Caco-2 (cell line): ENCODE data around the gene C22orf31. TPM values are rescaled to one million over a fixed set of nuclear protein-coding genes. Genes with fewer than 3 reads are reported as not detected.

Source experiments
- BruUV-seq: library from RNA; stranded (reverse); fragments of 400-500 nt; replicated peaks from 2 replicates; lab custom pipeline; 2021; lab: Mats Ljungman, UMichigan
- CTCF ChIA-PET: fragments of 300-600 bp; sonication (Branson Sonifier 250); formaldehyde crosslinking; loops from one replicate; lab custom pipeline; 2022; ENCODE audit warnings: antibody characterized with exemption; lab: Charles Lee
- POLR2A ChIA-PET: fragments of 300-600 bp; sonication (Branson Sonifier 250); formaldehyde crosslinking; loops from one replicate; lab custom pipeline; 2022; ENCODE audit warnings: antibody characterized with exemption; lab: Charles Lee
- DNase-seq, 2 experiments: peaks; one replicate each; pipeline versions ENCODE4 v3.0.0 to v3.0.0-alpha.2; 2020 to 2022
- H3K27me3 ChIP-seq: replicated peaks from 2 replicates; pipeline ENCODE4 v1.6.0; 2011; ENCODE audit warnings: low read length; ENCODE audit not compliant: control insufficient read depth, insufficient read depth
- H3K36me3 ChIP-seq: 2 replicates; pipeline ENCODE4 v1.5.1; 2011; ENCODE audit warnings: low read length; ENCODE audit not compliant: control insufficient read depth, insufficient read depth
- H3K4me1 ChIP-seq: fragments of 250-450 bp; sonication (Bioruptor Pico); 2 replicates; pipeline ENCODE4 v1.5.1; 2020; ENCODE audit warnings: mild to moderate bottlenecking
- H3K4me3 ChIP-seq: 2 replicates; pipeline ENCODE4 v1.5.1; 2011; ENCODE audit warnings: low read depth, mild to moderate bottlenecking, control low read depth, low read length
- H3K9me3 ChIP-seq: fragments of 250-450 bp; sonication (Bioruptor Pico); 2 replicates; pipeline ENCODE4 v1.5.1; 2020; ENCODE audit warnings: mild to moderate bottlenecking, moderate library complexity
- H3K27ac Mint-ChIP-seq: one replicate; pipeline ENCODE4 v1.8.0; 2022; ENCODE audit warnings: mixed read lengths; ENCODE audit not compliant: unreplicated experiment
- H3K27me3 Mint-ChIP-seq: one replicate; pipeline ENCODE4 v1.8.0; 2022; ENCODE audit warnings: mixed read lengths; ENCODE audit not compliant: insufficient read depth, unreplicated experiment
- H3K36me3 Mint-ChIP-seq: one replicate; pipeline ENCODE4 v1.8.0; 2022; ENCODE audit warnings: mild to moderate bottlenecking, mixed read lengths; ENCODE audit not compliant: insufficient read depth, unreplicated experiment
- H3K4me1 Mint-ChIP-seq: one replicate; pipeline ENCODE4 v1.8.0; 2022; ENCODE audit warnings: low read depth, mixed read lengths; ENCODE audit not compliant: unreplicated experiment
- H3K4me3 Mint-ChIP-seq: one replicate; pipeline ENCODE4 v1.8.0; 2022; ENCODE audit warnings: mild to moderate bottlenecking, moderate library complexity, mixed read lengths; ENCODE audit not compliant: unreplicated experiment
- H3K9me3 Mint-ChIP-seq: one replicate; pipeline ENCODE4 v1.8.0; 2022; ENCODE audit warnings: mixed read lengths; ENCODE audit not compliant: unreplicated experiment
- CTCF ChIP-seq, 2 experiments: fragments of 200-600 bp in 1 of 2; IDR thresholded peaks; 1 replicate in 1 of 2; 2 replicates in 1 of 2; pipeline versions ENCODE4 v1.5.1 to v1.8.0; 2011 to 2022; ENCODE audit warnings: antibody characterized with exemption in 1 of 2, control low read depth in 1 of 2, inconsistent platforms in 1 of 2, low read depth in 1 of 2, low read length in 1 of 2, mild to moderate bottlenecking in 1 of 2, moderate library complexity in 1 of 2; ENCODE audit not compliant: insufficient read depth in 1 of 2, severe bottlenecking in 1 of 2, unreplicated experiment in 1 of 2
- intact Hi-C: fragments of 100-400 bp; cut with micrococcal nuclease; formaldehyde crosslinking; loops from one replicate; pipeline ENCODE4 v1.10.0; 2022; ENCODE audit not compliant: unreplicated experiment
- total RNA-seq: library from RNA; stranded (reverse); gene quantifications from 2 replicates; pipeline ENCODE4 v1.2.3, GENCODE V29; 2022

The C22orf31 gene
- total RNA-seq, 1 experiment from 2014 or later, result not detected

GRCh38 chr22:29014773-29015172 is 46.9 kb downstream of the C22orf31 start:
- intact Hi-C loops, result no loop called here
- Histone ChIP-seq H3K4me1 (peaks cover 42% of the 10 kb centered on the region), H3K36me3 (no peaks in the 10 kb centered on the region), H3K27me3 (no peaks in the 10 kb centered on the region), H3K4me3 (no peak overlapping the region), H3K9me3 (no peaks in the 10 kb centered on the region)
- H3K9me3 Mint-ChIP-seq, result peaks cover 14% of the 10 kb centered on the region
- H3K27me3 Mint-ChIP-seq, result no peaks in the 10 kb centered on the region
- no TSS peak for BruUV-seq
- POLR2A ChIA-PET, result interaction anchor here (0.6 kb wide), 1 partner anchor 131 kb away, joined by 3 read pairs; the partner anchor contains the start of gene ZNRF3
- CTCF ChIA-PET, result no interaction called here
- DNase-seq, result no peak
- TF ChIP-seq CTCF (IDR thresholded peaks at IDR 0.05; ENCODE audit: insufficient read depth in 1 of 2, low read depth in 1 of 2, low read length in 1 of 2, severe bottlenecking in 1 of 2, unreplicated experiment in 1 of 2), result no peak
- H3K36me3 Mint-ChIP-seq, result peaks cover 74% of the 10 kb centered on the region
- no peak overlapping the region for H3K4me3 Mint-ChIP-seq
- no peak overlapping the region for H3K27ac Mint-ChIP-seq
- H3K4me1 Mint-ChIP-seq, result peaks cover 22% of the 10 kb centered on the region

- H3K4me1 ChIP-seq, result peaks cover 42% of the 10 kb centered on the region
- intact Hi-C loops, result no loop called here
- no peaks in the 10 kb centered on the region for H3K9me3 ChIP-seq
- H3K9me3 Mint-ChIP-seq, result peaks cover 14% of the 10 kb centered on the region
- no peak overlapping the region for H3K27ac Mint-ChIP-seq
- no peaks in the 10 kb centered on the region for H3K27me3 Mint-ChIP-seq
- no peak for TF ChIP-seq CTCF (IDR thresholded peaks at IDR 0.05; ENCODE audit: insufficient read depth in 1 of 2, low read depth in 1 of 2, low read length in 1 of 2, severe bottlenecking in 1 of 2, unreplicated experiment in 1 of 2)
- H3K4me3 ChIP-seq, result no peak overlapping the region
- CTCF ChIA-PET, result interaction anchor here (0.6 kb wide), 1 partner anchor 19 kb away, joined by 6 read pairs; no protein-coding TSS in a partner anchor
- H3K4me3 Mint-ChIP-seq, result no peak overlapping the region
- no peaks in the 10 kb centered on the region for H3K36me3 ChIP-seq
- H3K27me3 ChIP-seq, result no peaks in the 10 kb centered on the region
- POLR2A ChIA-PET, result no interaction called here
- H3K36me3 Mint-ChIP-seq, result peaks cover 79% of the 10 kb centered on the region
- peaks cover 27% of the 10 kb centered on the region for H3K4me1 Mint-ChIP-seq
- DNase-seq, result no peak
- BruUV-seq, result no TSS peak
Measured at GRCh38 chr22:29014293-29014692, 47.3 kb downstream of the C22orf31 start.

GRCh38 chr22:29012952-29013351 is 48.7 kb downstream of the C22orf31 start:
- no peak for DNase-seq
- Mint-ChIP-seq H3K4me3 (no peak overlapping the region), H3K4me1 (peaks cover 26% of the 10 kb centered on the region), H3K9me3 (peaks cover 5% of the 10 kb centered on the region), H3K27me3 (no peaks in the 10 kb centered on the region), H3K27ac (no peak overlapping the region), H3K36me3 (peaks cover 81% of the 10 kb centered on the region)
- peaks cover 52% of the 10 kb centered on the region for H3K4me1 ChIP-seq
- no TSS peak for BruUV-seq
- intact Hi-C loops, result no loop called here
- H3K27me3 ChIP-seq, result no peaks in the 10 kb centered on the region
- POLR2A ChIA-PET, result no interaction called here
- TF ChIP-seq CTCF (IDR thresholded peaks at IDR 0.05; ENCODE audit: insufficient read depth in 1 of 2, low read depth in 1 of 2, low read length in 1 of 2, severe bottlenecking in 1 of 2, unreplicated experiment in 1 of 2), result no peak
- no peaks in the 10 kb centered on the region for H3K9me3 ChIP-seq
- H3K36me3 ChIP-seq, result no peaks in the 10 kb centered on the region
- H3K4me3 ChIP-seq, result no peak overlapping the region
- CTCF ChIA-PET, result no interaction called here
